Heart right ventricle (tissue), 16 donors: ENCODE measurements around the gene PDS5B. TPM values are rescaled to one million over a fixed set of nuclear protein-coding genes. Genes with fewer than 3 reads are reported as not detected.

Source experiments
- ATAC-seq, 8 donors: fragments of 200-7000 bp; cut with Tn5 transposase; one replicate each; pipeline ENCODE4 v1.9.1; 2020; ENCODE audit warnings: mild to moderate bottlenecking in 8 of 8, moderate library complexity in 8 of 8, moderate number of reproducible peaks in 1 of 8
- DNase-seq, 2 donors: peaks; one replicate each; pipeline ENCODE4 v3.0.0-alpha.2; 2020
- H3K27ac ChIP-seq, 10 donors: fragments of 200-600 bp; sonication (generic) in 2 of 10; one replicate each; pipeline versions ENCODE4 v1.5.0 to v1.8.0; 2020 to 2022; ENCODE audit warnings: mild to moderate bottlenecking in 3 of 10
- H3K27me3 ChIP-seq, 7 donors: fragments of 200-600 bp; one replicate each; pipeline ENCODE4 v1.8.0; 2021 to 2022; ENCODE audit warnings: mild to moderate bottlenecking in 2 of 7
- H3K36me3 ChIP-seq, 9 donors: fragments of 200-600 bp; sonication (generic) in 1 of 9; one replicate each; pipeline versions ENCODE4 v1.5.0 to v1.8.0; 2020 to 2022; ENCODE audit warnings: mild to moderate bottlenecking in 2 of 9
- H3K4me1 ChIP-seq, 9 donors: fragments of 200-600 bp; sonication (generic) in 1 of 9; one replicate each; pipeline versions ENCODE4 v1.5.0 to v1.8.0; 2020 to 2022; ENCODE audit warnings: mild to moderate bottlenecking in 4 of 9
- H3K4me3 ChIP-seq, 10 donors: fragments of 200-600 bp; sonication (generic) in 2 of 10; one replicate each; pipeline versions ENCODE4 v1.5.0 to v1.8.0; 2020 to 2022; ENCODE audit warnings: mild to moderate bottlenecking in 7 of 10, moderate library complexity in 2 of 10
- H3K9me3 ChIP-seq, 11 donors: fragments of 200-600 bp in 10 of 11; sonication (generic) in 2 of 11; one replicate each; pipeline versions ENCODE4 v1.5.0 to v1.8.0; 2013 to 2022; ENCODE audit warnings: mild to moderate bottlenecking in 2 of 11, control low read depth in 1 of 11, moderate library complexity in 1 of 11
- WGBS, 2 donors: extraction: QIAGEN DNeasy Blood & Tissue Kit; methylation state at CpG; one replicate each; pipeline ENCODE4 v1.1.7; 2013; ENCODE audit warnings: inconsistent platforms in 1 of 2; 5-methylcytosine and 5-hydroxymethylcytosine counted together
- intact Hi-C, 10 donors: fragments of 100-400 bp; cut with DNase I; formaldehyde crosslinking; loops; one replicate each; pipeline versions ENCODE4 v1.11.1 to v1.14.2; 2022
- polyA plus RNA-seq, 2 donors: library from polyadenylated mRNA; stranded (reverse); fragments of 200-250 nt; gene quantifications; one replicate each; pipeline ENCODE4 v1.2.3, GENCODE V29; 2013
- total RNA-seq, 10 donors: library from RNA; stranded (reverse); fragmentation: NEBNext Ultra II Directional in 3 of 10; extraction: Animal tissue kit (Norgen Biotek cat#: 25700) in 3 of 10; gene quantifications; one replicate each; pipeline versions ENCODE4 v1.2.1 to v1.2.4, GENCODE V29; 2021 to 2023
- TF ChIP-seq, protein P1 (sequence below), 9 donors: fragments of 200-600 bp; sonication (generic) in 2 of 9; IDR thresholded peaks; one replicate each; pipeline versions ENCODE4 v1.5.0 to v1.8.0; 2021 to 2022; ENCODE audit warnings: antibody characterized with exemption in 9 of 9, mild to moderate bottlenecking in 5 of 9, moderate library complexity in 1 of 9
- donor health status: Arrhythmogenic right ventricular cardiomyopathy.
- donor health status: ischemic (EF 13 %, LVEDD 7.1; RV severe dilation, severe dysfunction).
- donor health status: healthy with polysubstance abuse.
- donor health status: DM: no; HTN: yes; CAD: no.
- donor health status: DM: no; HTN: no; CAD: no.
- donor health status: ischemic (EF 25% LVEDD 6.9; RV normal size, moderate dysfunction).
- donor health status: ischemic (EF 25% LVEDD 5.7; RV mildly dilated, moderate dysfunction).
- donor health status: healthy.
- donor health status: DM: yes; HTN: yes; CAD: no.
- donor health status: Ischemic cardiomyopathy.
- donor health status: ischemic (EF 35%, LVEDD 5.7; RV mildly dilated, moderate dysfunction).
- donor health status: nonischemic (EF 11% LVEDD 7.7; RV severe dilation, severe dysfunction).
- donor health status: DM: yes; HTN: yes; CAD: no.
- donor health status: PGD.
- donor health status: ischemic (EF 29% LVEDD 5.4; RV normal size, mild dysfunction).
- donor health status: nonischemic (EF 23%, LVEDD 6.1; RV moderate dilation, normal function).

Gene PDS5B
- total and polyA plus RNA-seq, 12 donors: 5.6 to 29.6 (median 19.9) TPM

- intact Hi-C loops: loop anchor here (1.0 to 10.0 kb wide), 16 partner anchors 52 to 1139 kb away; partner anchors contain the start of genes KL (in 3 of the 10) and STARD13 (in 1 of the 10)
- Histone ChIP-seq H3K9me3 (no peaks in the 10 kb centered on the region), H3K36me3 (no peaks in the 10 kb centered on the region), H3K27ac (peak overlapping the region; percentile 3 to 96 (median 90)), H3K4me1 (peaks cover 0 to 36% (median 28%) of the 10 kb centered on the region in 9 donors), H3K27me3 (no peaks in the 10 kb centered on the region), H3K4me3 (peak overlapping the region; percentile 33 to 90 (median 74))
- peak in 1 of 8 donors; percentile 1 for ATAC-seq
- 11 to 17% methylated on average over 8 of the region's 8 CpGs for WGBS, 2 donors
- no peak for DNase-seq
- TF ChIP-seq, protein P1, sequence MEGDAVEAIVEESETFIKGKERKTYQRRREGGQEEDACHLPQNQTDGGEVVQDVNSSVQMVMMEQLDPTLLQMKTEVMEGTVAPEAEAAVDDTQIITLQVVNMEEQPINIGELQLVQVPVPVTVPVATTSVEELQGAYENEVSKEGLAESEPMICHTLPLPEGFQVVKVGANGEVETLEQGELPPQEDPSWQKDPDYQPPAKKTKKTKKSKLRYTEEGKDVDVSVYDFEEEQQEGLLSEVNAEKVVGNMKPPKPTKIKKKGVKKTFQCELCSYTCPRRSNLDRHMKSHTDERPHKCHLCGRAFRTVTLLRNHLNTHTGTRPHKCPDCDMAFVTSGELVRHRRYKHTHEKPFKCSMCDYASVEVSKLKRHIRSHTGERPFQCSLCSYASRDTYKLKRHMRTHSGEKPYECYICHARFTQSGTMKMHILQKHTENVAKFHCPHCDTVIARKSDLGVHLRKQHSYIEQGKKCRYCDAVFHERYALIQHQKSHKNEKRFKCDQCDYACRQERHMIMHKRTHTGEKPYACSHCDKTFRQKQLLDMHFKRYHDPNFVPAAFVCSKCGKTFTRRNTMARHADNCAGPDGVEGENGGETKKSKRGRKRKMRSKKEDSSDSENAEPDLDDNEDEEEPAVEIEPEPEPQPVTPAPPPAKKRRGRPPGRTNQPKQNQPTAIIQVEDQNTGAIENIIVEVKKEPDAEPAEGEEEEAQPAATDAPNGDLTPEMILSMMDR (IDR thresholded peaks at IDR 0.05): no peak
Observed at GRCh38 chr13:32585550-32586079, 637 bp upstream of the PDS5B start.

GRCh38 chr13:32587011-32587810 is 959 bp downstream of the PDS5B start:
- TF ChIP-seq, protein P1 (IDR thresholded peaks at IDR 0.05): peak in 2 of 9 donors; percentile 16 to 34
- 1% methylated on average over 64 to 73 of the region's 74 CpGs for WGBS, 2 donors
- intact Hi-C loops: loop anchor here (2.0 to 10.0 kb wide), 14 partner anchors 50 to 1138 kb away; partner anchors contain the start of genes KL (in 3 of the 10) and STARD13 (in 1 of the 10)
- H3K36me3 ChIP-seq: no peaks in the 10 kb centered on the region
- peaks cover 0 to 45% (median 28%) of the 10 kb centered on the region in 9 donors for H3K4me1 ChIP-seq
- H3K27ac ChIP-seq: peak overlapping the region; percentile 64 to 96 (median 92)
- no peaks in the 10 kb centered on the region for H3K27me3 ChIP-seq
- DNase-seq: peak; percentile 74 to 76
- H3K4me3 ChIP-seq: peak overlapping the region; percentile 55 to 90 (median 72)
- H3K9me3 ChIP-seq: no peaks in the 10 kb centered on the region
- peak; percentile 36 to 64 (median 54) for ATAC-seq

DNA sequence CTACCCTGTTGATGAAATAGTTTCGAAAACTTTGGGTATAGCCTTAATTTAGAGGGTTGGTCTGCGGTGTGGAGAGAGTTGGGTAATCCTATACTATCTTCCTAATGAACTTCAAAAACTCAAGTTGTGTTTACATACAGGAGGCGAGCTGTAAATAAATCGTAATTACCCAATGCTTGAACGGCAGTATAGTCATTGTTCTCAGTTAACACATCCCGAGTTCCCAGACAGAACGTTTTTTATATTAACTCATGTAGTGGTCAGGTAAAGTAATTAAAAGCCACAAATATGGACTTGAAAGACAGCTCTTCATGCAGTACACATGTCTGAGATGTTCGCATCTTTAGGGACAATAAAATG is 1.5 kb downstream of the PDS5B start:
- TF ChIP-seq, protein P1 (IDR thresholded peaks at IDR 0.05): no peak

DNA sequence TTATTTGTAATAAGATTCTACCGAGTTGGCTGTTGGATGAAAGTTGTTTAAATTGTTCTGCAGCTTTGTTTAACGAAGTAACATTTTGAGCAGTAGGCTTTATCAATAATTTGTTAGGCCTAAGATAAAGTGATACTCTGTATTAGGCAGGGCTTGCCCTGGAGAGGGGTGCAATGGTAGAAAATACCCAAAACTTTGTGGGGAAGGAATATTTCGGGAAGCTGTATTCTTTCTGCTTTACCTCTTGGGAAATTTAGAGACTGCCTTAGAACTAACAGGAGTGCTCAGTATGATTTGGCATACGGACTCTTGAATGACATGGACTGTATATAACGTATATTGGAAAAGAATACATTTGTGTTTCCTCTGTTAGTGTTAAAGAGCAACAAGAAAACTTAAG is 2.5 kb downstream of the PDS5B start:
- WGBS, 2 donors: 50 to 53% methylated on average over 5 of the region's 5 CpGs
- no peaks in the 10 kb centered on the region for H3K27me3 ChIP-seq
- no peaks in the 10 kb centered on the region for H3K9me3 ChIP-seq
- TF ChIP-seq, protein P1 (IDR thresholded peaks at IDR 0.05): no peak
- DNase-seq (no peak), ATAC-seq (no peak)
- H3K27ac ChIP-seq: peak overlapping the region in 5 of 10 donors; percentile 34 to 96 (median 92)
- H3K4me1 ChIP-seq: peaks cover 0 to 48% (median 39%) of the 10 kb centered on the region in 9 donors
- H3K4me3 ChIP-seq: peak overlapping the region in 6 of 10 donors; percentile 60 to 90 (median 84)
- intact Hi-C loops: loop anchor here (2.0 to 10.0 kb wide), 12 partner anchors 28 to 1136 kb away; partner anchors contain the start of genes KL (in 2 of the 10) and STARD13 (in 1 of the 10)
- no peaks in the 10 kb centered on the region for H3K36me3 ChIP-seq

More for the DNA sequence above, 1.5 kb downstream of the PDS5B start:
- peaks cover 0 to 45% (median 30%) of the 10 kb centered on the region in 9 donors for H3K4me1 ChIP-seq
- H3K27me3 ChIP-seq: no peaks in the 10 kb centered on the region
- H3K36me3 ChIP-seq: no peaks in the 10 kb centered on the region
- H3K27ac ChIP-seq: peak overlapping the region; percentile 64 to 96 (median 92)
- WGBS, 2 donors: 1 to 2% methylated on average over 8 of the region's 8 CpGs
- intact Hi-C loops: loop anchor here (2.0 to 10.0 kb wide), 15 partner anchors 29 to 1137 kb away; partner anchors contain the start of genes KL (in 3 of the 10) and STARD13 (in 1 of the 10)
- no peaks in the 10 kb centered on the region for H3K9me3 ChIP-seq
- DNase-seq: no peak
- peak overlapping the region; percentile 55 to 90 (median 72) for H3K4me3 ChIP-seq
- ATAC-seq: peak in 2 of 8 donors; percentile 1
